HG02571 (cell line): ENCODE measurements around the gene BMPER.

Experiments used
- ATAC-seq: cut with Tn5 transposase; IDR thresholded peaks from one replicate; pipeline ENCODE4 v1.9.1; 2021; ENCODE audit warnings: mild to moderate bottlenecking, moderate library complexity; ENCODE audit not compliant: unreplicated experiment

BMPER gene

DNA sequence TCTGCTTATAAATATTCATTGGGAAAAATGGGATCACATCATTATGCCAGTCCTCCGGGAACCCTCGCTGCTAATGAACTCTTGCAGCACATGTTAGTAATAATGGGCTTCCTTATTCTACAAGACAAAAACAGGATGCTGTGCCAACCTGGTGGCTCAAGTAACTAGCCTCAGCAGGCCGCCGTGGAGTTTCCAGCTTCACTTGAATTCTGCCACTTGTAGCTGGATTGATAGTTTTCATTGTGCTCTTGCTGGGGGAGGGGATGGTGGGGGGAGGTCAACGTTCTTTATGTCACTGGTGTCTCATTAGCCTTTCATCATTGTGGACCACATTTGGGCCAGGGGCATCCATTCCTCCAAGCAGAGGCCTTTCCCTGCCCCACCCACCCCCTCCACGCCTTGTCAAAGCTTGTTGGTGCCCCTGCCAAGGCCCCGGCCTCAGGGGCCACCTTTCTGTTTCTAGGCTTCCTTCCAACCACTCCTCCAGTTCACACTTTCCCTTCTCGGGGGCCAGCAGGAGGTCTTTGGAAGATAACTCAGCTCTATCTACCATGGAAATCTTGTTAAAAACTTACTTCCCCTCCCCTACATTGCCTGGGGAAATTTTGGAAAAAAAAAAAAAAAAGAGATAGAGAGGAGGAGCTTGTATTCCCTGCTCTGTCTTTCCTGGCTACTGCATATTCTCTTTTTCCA is 153.9 kb downstream of the BMPER start:
- ATAC-seq = no peak

DNA sequence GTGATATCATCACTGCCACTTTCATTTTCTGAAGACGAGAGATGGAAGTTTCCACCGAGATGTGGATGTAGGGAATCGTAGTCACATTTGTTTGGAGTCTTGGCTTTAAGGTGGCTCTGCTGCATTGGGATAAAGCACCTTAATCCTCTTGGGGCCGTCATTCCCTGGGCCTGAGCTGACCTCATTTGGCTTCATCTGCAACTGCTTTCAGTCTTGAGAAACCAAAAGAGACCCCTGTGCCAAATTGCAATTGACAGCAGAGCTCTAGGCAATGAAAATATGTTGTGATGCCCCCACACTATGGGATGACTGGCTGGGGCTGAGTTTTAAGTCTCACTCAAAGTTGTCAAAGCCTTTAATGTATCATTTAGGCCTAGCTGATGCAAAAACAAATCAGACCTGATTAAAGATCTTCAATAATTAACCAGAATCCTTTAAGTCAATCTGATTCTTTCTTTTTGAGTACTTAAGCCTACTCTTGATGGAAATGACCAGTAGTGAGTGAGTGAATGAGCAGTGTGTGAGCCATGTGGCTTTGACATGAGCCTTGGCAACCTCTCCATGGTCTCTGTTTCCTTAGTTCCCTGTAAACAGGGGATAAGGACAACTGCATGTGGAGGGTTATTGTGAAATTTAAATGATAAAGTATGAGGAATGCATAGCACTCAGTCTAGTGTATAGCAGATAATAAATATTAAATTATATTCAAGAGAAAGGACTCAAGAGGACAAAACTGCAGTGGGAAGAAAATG is 155.0 kb downstream of the BMPER start:
- no peak for ATAC-seq

DNA sequence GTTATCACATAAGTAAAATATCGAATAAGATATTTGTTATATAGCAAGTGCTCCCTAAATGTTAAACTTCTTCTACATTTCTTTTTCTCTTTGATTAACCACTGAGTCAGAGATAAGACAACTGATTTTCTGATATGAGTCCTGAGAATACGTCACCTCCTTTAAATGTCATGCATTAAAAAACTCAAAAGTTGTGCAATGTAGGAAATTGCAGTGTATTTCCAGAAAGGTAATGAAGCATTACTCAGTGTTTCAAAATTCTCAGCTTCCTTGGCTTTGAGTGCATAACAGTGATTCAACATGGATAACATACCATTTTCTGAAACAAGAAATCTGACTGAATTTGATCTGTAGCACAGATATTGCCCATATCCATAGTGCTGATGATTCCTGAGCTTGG is 155.8 kb downstream of the BMPER start:
- no peak for ATAC-seq

DNA sequence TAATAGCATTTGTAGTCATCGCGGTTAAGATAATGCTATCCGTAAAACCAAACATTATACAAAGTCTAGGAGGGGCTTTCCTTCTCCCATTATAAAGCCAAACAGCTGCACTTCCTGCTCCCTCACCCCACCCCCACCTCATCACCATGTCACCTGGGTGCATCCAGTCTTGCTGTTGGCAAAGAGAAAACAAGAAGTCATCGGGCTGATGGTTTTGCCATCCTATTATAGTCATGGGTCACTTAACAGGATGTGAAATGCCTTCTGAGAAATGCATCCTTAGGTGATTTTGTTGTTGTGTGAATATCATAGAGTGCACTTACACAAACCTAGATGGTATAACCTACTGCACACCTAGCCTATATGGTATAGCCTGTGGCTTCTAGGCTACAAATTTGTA is 157.0 kb downstream of the BMPER start:
- no peak for ATAC-seq

DNA sequence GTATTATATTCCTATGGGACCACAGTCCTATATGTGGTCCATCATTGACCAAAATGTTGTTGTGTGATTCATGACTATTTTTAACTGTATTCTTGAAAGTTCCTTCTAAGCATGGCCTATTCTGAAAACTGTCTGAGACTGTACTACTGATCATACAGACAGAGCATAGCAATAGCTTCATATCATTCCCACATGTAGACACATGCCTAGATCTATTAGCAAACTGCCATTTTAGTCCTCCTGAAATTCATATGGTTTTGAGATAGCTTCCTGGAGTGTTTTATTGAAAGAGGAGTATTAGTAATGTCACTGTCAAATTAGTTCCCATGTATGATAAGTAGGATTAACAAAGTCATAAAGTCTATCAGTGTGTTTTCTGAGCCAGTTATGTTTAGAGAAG is 157.5 kb downstream of the BMPER start:
- ATAC-seq = no peak

DNA sequence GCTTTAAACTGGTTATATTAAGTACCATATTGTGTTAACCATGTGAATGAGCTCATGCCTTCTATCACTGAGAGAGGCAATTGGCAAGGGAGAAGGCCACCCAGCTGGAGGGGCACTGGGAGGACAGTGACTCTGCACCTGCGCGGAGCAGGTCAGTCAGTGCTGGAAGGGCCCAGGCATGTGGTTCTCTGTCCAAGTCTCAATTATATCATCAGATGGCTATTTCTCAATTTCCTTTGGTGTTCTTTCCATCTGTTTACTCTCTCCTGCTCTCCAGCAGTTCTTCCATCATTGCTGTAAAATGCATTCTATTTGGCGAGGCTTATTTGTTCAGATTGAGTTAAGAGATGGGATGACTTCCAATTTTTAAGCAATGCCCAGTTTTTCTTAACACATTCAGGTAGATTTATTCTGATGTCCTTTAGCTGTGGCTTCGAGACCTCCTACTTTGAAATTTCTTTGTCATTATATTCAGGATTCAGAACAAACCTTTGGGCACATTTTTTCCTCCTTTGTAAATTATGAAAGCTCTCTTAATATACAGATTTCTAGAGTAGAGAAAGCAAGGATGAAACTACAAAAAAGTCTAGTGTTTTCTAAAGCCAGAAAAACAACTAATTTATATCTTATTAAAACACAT is 159.3 kb downstream of the BMPER start:
- ATAC-seq = no peak

DNA sequence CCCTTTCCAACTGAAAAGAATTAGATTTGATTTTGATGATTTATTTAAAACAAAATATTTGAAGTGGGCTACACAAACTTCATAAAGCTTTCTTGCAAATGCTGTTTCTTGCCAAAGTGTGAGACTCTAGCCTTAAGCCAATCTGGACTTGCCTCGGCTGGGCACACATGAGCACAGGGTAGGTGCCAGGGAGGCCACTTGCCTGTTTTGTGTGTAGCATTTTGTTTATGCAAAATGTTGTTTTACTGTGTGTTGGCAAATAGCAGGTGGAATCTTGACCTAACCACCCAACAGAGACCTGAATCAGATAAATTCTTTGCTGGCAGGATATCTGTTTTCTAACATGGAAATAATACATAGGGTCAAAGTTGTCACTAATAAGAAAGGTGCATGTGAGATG is 161.1 kb downstream of the BMPER start:
- no peak for ATAC-seq

DNA sequence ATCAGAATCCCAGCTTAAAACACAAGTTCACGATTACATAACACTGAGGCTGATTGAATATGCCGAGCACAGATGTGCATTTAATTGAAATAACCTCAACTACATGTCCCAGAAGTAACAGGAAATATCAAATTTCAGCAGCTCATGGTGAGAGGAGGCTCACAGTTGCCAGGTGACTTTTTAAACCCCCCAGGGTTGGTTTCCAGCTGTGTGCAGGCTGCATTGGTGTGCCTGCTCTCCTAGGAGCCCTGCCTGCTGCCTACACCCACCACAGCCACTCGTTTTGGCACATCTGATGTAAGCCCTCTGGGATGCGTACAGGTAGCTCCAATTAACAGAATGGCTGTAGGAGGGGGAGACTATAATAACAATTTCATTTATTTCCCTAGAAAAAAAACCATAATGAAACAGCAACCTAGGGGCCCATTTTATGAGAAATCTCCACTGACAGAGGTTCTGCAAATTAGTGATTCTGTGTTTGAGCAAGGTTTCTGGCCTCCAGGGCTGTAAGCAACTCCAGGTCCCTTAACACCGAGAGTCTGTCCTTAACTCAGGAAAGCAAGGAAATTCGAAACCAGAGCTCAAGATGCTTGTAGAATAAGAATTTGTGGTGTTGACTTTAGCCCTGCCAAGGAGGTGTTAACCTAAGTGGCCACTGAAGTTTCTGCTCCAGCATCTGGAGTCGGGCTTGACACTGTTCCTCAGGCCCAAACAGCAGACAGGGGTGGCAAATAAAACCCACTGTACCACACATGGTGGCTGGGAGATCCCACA is 161.9 kb downstream of the BMPER start:
- ATAC-seq = no peak

DNA sequence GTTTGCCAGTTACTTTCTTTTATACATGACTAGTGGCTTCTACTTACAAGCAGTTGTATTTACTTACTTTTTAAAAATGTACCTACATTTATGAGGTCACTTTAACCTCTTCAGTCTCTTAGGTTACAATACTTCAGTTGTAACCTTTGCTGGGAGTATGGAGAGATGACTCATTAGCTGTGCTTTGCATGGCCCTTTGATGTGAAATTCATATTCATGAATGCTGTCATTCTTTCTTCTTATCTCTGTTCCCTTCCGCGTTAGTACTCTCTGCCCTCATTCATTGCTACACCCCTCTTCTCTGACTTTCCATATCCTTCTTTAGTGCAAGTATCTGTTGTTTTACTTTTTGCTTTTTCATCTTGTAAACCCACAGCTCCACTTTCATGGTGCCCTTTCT is 164.3 kb downstream of the BMPER start:
- ATAC-seq = no peak

DNA sequence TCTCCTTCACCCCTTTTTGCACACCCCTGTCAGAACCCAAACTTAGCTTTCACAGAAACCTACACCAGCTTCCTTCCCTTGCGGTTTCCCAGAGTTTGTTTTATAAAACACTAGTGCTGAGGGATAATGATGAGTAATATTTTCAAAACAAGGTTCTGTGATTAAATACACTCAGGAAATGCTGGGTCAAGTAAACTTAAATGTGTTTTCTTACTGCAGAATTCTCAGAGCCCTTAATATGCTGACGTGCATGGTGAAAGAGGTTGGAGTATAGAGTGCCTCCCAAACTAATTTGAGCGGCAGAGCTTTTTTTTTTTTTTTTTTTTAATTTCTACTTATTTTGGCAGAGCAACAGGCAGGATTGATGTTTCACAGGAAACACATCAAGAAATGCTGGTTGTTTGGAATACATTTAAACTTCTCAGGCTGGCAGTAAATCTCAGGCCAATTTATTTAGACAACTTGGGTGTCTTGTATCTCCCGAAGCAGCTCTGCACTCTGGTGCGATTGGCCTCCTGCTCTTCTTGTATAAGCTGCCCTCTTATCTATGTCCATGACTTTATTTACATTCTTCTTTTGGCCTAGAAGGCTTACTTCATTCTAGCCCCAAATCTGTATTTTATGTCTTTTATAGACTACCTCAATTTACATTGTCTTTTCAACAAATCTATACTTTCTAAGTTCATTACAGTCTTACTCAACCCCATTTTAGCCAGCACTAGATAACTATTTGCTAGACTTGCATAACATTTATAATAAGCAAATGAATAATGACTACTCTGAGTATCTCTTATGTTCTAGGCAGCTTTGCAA is 165.4 kb downstream of the BMPER start:
- ATAC-seq = no peak

DNA sequence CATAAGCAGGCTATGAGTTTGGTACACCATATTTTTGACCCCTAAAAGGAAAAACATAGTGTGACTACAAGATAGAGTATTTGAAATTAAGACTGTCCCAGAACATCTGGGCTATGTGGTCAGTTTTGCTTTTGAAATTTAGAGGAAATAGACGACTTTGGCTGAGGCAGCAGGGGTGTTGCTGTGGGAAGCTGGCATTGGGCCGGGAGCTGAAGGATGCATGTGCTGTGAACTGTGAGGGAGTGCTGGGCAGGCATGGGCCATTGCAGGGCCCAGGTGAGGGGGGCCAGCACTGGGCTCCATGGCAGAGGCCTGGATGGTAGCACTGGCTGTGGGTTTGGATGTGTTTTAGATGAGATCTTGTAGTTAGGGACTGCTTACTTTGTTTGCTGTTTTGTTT is 168.3 kb downstream of the BMPER start:
- ATAC-seq = no peak

DNA sequence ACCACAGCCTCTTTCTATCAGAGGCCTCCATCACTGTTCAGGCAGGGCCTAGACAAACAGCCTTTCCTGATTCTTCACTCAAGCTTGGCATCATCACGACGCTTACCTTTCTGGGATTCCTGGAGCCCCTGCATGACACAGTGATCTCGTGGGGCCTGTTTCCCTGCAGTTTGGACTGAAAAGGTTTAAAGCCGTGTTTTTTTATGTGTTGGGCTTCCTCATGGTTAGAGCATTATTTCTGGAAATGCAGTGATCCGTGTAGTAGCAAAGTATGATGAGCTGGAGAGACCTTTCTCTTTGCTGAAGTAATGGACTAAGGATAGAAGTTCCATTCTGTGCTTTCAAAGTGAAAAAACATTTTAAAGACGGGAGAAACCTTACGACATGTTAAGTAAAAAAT is 169.1 kb downstream of the BMPER start:
- no peak for ATAC-seq

DNA sequence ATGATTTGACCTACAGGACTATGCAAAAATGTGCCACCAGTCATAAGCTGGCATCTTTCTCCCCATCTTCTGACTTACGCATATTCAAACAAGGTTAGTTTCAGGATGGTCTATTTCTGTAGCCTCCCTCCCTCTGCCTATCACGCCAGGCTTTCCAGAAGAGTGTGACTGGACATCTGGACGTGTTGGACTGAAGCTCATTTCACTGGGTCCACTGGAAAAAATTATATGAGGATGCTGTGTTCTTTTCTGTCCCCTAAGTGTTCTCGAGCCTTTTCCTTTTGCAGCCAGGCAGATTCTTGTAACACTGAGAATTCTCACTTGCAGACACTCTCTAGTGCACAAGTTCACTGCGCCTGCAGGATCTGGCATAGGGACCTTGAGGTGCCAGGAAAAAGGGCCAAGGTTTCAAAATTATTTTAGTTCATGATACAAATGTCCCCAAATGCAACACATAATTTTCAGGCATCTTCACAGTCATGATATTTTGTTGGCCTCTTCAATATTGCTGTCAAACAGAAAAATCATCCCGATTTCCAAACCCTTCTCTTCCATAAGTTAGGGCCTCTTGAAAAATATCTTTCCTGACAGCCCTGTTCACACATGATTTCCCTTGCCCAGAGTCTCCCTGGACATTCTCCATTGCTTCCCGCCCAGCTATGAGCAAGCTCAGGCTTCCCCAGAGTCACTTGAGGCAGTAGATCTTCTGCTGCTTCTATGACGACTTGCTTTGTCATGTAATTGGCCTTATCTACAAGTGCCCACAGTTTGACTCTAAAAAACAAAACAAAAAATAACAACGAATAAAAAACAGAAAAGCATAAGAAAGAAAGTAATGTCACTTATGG is 170.4 kb downstream of the BMPER start:
- ATAC-seq = no peak

DNA sequence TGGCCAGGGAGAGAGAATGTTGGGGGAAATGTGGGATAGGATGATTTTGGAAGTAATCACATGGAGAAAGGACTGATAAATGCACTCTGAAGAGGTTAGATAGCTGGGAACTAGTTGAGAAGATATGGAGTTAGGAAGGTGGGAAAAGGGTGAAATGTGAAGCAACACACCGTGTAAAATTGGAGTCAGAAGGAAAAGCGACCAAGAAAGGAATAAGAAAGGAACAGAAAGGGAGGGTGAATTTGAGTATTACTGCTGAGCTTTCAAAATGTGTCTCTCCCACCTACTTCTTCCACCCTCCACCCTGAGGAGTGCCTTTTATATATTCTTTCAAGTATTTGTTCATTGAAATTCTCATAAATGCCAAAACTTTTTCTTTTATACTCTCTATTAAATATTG is 171.8 kb downstream of the BMPER start:
- no peak for ATAC-seq

DNA sequence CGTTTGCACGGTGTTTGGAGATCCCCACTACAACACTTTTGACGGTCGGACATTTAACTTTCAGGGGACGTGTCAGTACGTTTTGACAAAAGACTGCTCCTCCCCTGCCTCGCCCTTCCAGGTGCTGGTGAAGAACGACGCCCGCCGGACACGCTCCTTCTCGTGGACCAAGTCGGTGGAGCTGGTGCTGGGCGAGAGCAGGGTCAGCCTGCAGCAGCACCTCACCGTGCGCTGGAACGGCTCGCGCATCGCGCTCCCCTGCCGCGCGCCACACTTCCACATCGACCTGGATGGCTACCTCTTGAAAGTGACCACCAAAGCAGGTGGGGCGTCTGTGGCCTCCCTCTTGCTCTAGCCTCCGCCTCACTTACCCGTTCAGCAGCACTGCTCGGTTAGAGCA is 173.5 kb downstream of the BMPER start:
- ATAC-seq = no peak

DNA sequence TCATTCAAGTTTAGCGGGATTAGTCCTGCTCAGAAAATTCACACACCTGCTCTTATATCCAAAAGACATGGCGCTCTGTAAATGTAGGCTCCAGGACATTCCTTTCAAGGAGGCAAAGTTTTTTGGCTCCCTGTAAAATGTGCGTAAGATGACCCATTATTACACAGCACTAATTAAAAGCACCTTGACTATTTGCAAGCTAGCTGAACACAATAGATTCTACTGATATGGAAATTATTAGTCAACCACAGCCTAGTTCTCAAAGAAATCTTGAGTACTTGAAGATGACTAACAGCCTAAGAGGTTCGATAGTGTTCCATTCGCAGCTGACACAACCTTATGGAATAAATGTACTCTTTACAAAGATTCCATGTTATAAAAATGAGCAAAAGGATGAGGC is 175.2 kb downstream of the BMPER start:
- no peak for ATAC-seq

DNA sequence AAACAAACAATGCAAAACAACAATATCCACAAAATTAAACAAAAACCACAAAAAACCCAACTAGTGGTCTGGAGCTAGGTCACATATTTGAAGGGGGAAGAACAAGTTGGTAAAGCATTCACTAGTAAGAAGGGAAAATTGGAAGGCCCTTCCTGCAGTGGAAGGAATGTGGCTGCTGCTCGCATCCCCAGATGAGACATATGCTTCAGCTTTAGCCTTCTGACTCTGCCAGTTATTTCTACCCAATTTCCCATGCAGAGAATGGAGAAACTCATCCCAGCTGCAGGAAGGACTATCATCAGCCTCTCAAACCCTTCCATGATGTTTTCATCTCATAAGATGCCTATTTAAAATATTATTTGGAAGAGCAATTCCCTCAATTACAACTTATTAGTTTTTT is 176.6 kb downstream of the BMPER start:
- ATAC-seq = no peak

DNA sequence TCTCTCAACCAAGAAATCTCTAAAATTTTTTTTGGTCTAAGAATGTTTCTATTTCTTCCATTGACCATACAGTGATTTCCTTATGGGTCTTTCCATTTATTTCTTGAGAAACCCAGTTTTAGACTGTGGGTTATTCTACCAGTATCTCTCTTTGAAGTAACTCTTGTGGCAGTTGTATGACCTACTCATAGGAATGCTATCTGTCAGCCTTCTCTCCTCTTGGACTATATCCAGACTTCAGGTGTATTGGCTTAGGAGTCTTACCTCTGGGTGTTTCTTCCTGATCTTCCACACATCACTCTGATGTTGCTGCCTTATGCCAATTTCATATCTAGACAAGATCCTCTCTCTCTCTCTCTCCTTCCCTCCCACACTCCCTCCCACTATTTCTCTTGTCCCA is 178.1 kb downstream of the BMPER start:
- no peak for ATAC-seq

DNA sequence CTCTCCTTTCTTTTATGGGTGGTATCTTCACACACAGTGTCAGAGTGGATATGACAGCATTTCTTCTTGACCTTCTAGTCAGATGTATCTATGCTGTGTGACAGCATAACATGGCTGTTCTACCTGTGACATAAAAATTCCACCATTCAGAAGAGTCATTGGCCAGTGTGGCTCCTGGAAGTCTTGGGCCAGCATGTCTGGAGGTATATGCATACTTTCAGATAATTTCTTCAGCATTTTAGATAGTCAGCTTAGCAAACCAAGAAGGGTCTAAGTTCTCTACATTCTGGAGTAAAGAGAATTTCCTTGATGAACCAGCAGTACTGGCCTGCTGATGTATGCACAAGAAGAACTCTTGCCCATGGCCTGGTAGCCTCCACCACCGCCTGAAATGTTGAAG is 179.3 kb downstream of the BMPER start:
- no peak for ATAC-seq

DNA sequence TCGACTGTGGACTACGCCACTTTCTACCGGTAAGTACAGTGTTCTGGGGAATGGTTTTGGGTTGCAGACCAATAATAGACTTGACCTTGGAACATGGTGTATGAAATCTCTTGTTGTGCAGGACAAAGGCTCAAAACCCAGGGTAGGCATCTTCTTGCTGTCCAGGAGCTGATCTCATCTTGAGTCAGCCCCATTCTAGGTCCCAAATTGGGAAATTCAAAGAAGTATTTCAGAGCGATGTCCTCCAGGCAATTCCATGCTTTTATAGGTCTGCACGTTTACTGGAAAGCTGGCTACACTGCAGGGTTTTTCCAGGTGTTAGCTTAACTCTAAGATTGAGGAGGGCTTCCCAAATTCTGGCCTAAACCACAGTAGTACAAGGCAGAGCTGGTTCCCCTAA is 180.7 kb downstream of the BMPER start:
- ATAC-seq = no peak
